Measurements from ENCODE around the gene GPR31. TPM values are rescaled to one million over a fixed set of nuclear protein-coding genes. Genes with fewer than 3 reads are reported as not detected.
"Not testable (repeated sequence)": the region's sequence is repeated elsewhere in the genome, so short reads cannot be mapped to it uniquely, and the experiment has no call there.

Gene GPR31
- polyA plus RNA-seq, 1 donor: not detected

DNA sequence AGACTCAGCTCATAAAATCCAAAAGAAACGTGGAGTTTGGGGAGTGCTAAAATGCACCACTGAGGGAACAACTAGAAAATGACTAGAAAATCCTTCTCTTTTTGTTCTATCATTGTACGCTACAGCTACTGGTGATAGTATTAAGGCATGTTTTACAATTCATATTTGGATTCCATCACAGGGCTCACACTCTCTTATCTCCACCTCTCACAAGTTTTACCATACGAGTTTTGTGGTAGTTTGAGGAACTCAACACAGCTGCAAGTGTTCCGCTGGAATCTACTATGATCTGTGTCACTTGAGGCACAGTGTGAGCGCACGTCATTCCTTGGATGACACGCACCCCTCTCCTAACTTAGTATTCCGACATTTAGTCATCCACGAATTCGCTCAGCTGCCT is 9.9 kb upstream of the GPR31 start:
- not testable (repeated sequence) for DNase-seq

DNA sequence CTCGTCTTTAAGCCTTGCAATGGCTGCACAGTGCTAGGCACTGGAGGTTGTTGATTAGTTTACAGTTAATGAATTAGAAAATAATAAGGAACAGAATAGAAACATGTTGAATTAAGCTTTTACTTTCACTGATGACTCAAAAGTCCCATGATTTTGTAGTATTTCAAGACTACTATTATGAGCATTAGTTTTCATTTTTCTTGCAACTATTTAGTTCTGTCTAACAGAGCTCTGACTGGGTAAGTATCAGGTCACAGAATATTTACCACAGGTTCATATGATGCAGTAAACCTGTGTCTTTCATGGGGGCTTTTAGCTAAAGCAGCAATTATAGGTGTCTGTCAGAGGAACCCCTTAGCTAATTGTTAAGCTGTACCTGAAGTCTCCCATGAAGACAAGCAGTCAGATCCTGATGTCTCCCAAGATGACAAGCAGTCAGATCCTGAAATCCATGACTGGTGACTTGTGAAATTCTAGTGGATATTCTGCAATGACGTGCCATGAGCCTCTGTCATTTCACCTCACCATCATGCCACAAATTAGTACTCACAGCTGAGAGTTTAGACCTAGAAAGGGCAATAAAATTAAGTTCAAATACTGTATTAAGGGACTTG is 8.2 kb upstream of the GPR31 start:
- DNase-seq: no peak

DNA sequence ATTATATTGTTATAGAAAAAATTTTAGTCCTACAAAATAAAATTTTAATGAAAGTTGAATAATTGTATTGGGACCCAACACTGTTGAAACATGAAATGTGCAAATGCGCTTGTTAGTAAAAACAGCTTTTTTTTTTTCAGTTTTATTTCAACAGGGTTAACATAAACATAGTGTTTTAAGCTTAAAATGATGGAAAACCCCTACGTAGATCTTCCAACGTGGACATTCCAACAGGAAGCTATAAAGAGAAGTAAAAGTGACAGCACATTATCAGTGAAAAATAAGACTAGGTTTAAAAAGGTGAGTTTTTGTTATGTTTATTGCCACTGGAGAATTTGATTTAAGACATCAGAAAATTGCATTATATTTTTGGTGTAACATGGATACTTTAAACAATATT is 6.5 kb upstream of the GPR31 start:
- no peak for DNase-seq

DNA sequence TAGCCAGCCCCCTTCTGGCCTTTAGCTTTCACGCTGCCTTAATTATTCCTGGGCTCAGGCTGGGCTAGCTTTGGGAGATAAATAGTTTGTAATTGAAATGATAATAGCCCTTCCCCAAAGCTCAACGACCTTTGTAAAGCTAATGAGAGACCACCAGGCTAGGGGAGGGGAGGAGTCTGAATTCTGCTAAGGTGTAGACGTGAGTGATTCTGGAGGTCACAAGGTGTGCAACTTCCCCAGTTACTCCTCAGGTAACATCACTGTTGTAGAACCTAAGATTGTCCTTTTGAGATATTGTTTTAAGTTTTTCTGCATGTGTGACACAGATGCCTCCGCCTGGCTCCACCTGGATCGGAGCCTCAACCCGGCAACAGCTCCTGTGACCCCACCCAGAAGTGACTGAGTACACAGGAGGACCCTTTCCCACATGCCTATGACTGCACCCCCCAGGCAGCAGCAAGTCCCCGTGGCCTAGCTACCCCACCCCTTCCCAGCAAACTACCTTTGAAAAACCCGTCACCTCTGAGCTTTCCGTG is 5.8 kb upstream of the GPR31 start:
- no peak for DNase-seq

DNA sequence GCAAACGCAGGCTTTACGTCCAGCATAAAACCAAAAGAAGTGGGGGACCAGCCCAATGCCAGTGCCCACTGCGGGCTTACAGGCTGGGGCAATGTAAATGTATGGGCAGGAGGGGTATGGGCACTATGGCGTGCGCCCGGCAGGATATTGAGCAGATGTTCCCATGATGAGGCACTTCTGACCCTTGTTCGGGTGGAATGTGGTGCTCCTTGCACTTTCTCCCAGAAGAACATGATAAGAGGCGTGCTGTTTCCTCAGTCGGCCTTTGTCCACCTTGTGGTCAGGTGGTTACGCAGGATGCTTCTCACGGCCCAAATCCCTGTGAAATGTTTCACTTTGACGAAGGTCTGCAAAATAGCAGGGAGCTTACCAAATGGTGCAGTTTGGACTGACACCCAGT is 4.8 kb upstream of the GPR31 start:
- DNase-seq: no peak

DNA sequence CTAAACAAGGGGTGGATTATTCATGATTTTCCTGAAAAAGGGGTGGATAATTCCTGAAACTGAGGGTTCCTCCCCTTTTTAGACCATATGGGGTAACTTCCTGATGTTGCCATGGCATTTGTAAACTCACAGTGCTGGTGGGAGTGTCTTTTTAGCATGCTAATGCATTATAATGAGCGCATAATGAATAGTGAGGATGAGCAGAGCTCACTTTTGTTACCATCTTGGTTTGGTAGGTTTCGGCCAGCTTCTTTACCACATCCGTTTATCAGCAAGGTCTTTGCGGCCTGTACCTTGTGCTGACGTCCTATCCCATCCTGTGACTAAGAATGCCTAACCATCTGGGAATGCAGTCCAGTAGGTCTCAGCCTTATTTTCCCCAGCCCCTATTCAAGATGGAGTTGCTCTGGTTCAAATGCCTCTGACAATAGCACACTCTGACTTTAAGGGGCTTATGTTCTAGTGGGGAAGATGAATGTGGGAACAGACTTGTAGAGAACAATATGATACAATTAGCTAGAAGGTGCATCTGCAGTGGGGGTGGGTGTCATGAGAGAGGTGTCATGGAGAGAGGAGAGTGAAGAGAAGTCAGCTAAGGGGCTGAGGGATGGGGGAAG is 4.2 kb upstream of the GPR31 start:
- DNase-seq: no peak

DNA sequence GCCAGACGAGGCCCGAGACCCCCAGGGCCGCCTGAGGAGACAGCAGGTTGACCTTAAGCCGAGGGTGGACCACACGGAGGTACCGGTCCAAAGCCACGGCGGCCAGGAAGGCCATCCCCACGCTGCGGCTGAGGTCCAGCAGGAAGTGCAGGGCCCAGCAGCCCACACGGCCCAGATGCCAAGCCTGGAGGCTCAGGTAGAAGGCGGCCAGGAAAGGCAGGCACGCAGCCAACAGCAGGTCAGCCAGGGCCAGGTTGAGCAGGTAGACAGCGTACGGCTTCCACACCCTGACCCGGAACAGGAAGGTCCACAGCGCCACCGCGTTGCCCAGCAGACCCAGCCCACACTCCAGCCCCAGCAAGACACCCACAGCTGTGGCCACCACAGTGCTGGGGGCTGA is 366 bp downstream of the GPR31 start:
- no peak for DNase-seq

DNA sequence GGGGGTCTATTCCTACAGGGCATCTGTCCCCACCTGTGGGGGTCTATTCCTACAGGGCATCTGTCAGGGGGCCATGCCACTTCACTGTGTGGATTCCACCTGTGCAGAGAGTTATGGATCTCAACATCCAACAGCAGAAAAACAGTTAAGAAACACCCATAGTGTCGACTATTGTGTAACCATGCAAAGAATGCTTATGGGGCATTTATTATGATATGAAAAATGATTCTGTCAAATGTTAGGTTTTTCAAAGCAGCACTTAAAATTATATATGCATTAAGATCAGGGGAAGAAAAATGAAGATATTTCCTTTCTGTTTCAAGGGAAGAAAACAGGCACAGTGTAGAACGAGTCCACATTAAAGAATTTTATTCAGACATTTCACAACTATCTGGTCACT is 2.9 kb downstream of the GPR31 start:
- no peak for DNase-seq

DNA sequence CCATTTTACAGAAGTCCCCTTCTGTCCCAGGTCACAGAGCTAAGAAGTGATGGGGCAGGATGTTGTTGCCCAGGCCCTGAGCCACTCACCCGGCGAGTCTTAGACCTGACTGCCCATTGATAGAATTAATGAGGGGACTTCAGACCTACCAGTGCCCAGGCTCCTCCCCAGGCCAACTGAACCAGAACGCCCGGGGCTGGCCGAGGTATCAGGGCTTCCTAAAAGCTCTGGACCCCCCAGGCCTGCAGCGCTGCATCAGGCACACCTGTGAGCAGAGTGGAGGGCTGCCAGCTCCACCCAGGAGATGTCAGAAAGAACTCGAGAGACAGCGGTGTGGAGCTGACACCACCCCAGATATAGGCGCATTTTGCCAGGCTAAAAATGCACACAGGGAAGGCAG is 3.5 kb downstream of the GPR31 start:
- DNase-seq: no peak

DNA sequence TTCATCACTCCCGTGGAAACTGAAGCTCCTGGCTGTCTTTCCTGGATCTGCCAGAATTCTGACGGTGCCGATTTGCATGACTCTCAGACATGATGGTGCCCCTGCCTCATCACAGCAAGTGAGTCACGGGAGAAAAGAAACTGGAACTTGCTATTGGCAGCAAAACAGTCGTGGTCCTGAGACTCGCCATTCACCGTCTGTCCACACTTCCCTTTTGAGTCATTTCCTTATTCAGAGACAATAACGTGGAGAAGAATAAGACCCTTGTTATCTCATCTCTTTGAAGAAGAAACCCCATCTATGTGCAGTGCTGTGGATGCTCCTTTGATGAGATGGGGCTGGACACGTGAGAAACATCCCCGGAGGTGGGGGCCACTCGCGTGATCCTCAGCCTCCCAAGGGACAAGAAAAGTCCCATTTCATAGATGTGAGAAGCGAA is 4.2 kb downstream of the GPR31 start:
- DNase-seq: no peak

DNA sequence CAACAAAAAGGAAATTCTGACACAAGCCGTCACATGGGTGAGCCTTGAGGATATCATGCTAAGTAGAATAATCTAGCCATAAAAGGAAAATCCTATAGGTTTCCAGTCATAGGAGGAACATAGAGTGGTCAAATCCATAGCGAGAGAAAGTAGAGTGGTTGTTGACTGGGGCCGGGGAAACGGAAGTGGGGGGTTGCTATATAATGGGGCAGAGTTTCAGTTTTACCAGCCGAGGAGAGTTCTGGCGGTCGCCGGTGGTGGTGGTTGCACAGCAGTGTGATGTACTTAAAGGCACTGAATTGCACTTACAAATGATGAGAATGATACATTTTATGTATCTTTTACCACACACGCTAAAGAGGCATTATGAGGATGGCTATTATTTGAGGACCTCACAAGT is 4.9 kb downstream of the GPR31 start:
- no peak for DNase-seq

DNA sequence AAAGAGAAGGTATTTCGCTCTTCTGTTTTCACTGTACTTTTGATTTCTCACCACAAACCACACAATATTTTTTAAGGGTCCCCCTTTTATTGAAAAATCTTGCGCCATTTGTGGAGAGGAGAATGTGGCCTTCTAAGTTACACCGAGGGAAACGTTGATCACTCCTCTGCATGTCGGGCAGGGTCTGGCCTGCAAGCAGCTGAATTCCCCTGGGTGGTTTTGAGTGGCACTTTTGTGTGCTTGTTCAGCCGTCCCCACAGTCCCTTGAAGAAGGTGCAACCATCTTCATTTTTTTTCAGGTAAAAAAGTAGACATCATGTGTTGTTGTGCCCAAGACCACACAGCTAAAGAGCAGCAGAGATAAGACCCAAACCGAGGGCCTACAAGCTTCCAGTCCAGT is 6.1 kb downstream of the GPR31 start:
- no peak for DNase-seq

DNA sequence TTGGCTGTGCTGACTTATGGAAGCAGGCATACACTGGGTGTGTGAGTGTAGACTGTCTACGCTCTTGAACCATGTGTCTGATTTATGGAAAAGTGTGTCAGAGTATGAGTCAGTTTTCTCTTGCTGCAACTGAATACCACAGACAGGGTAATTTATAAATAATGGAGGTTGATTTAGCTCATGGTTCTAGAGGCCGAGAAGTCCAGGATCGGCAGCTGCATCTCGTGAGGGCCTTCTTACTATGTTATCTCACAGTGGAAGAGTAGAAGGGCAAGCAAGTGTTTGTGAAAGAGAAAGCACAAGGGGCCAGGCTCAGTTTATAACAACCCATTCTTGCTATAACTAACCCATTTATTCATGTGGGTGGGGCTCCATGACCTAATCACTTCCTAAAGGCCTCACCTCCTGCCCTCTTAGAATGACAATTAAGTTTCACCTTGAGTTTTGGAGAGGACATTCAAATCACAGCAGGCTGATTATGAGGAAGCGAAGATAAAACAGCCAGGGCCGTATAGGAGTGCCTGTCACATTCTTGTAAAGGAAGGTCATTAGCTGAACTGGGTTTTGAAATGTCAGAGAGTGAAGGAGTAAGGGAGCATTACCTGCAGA is 6.7 kb downstream of the GPR31 start:
- DNase-seq: no peak

DNA sequence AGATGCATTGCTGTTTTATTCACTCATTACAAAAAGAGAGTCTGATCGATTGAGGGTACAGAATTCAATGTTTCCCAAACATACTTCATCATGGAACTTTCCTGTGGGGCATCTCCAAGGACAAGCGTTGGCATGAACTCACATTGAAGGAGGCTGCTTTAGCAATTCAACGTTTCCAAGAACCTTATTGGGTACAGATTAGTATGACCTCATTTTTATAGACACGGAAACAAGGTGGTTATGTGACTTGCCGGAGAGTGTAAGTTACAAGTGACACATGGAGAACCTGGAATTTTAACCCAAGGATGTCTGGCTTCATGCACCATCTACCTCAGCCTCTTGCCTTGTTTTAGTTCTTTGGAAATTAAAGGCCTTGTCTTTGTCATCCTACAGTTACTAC is 8.8 kb downstream of the GPR31 start:
- no peak for DNase-seq

DNA sequence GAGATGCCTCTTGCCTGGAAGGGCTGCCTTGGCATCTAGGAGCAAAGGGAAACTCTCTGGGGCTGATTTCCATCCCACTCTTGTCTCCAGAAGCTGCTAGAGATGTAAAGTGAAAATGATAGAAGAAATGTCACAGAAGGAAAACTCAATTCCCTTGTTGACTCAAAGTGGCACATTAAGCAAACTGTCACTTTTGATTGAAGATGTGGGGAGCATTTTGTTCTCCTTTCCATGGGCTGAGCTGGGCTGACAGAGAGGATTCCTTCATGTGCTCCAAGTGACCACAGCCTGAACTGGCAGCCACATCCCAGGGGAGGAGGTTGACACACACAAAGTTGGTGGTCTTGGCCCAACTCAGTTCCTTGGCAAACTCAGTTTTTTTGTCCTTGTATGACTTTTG is 9.8 kb downstream of the GPR31 start:
- no peak for DNase-seq

DNA sequence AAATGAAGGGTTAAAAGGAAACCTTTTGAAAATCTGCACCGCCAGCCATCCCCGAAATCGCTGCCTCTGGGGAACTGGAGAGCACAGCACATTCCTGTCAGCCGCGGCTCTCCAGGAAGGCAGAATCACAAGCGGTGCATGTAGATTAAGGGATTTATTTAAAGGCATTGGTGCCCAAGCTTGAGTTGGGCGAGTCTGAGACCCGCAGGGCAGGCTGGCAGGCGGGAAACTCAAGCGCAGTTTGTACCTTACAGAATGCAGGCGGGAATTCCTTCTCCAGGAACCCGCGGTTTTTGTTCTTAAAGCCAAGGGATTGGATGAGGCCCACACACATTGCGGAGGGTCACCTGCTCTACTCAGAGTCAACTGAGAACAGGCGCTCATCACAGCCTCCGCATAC is 10.8 kb downstream of the GPR31 start:
- no peak for DNase-seq

DNA sequence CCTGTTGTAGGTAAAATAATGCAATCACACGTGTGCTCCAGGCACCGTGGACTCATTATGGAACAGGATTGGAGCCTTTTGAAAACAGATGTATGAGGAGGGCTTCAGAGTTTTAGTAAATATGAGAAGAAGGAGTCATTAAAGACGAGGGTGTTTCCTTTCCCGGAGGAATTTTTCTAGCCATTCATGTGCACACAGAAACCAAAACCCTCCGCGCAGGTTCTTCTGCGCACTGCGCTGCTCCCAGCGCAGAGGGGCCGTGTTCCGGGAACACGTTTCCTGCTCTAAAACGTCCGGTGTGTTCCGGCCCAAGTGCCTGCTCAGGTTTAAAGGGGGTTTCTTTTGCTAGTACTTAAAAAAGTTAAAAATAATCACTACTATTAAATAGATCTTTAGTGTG is 11.6 kb downstream of the GPR31 start:
- no peak for DNase-seq

DNA sequence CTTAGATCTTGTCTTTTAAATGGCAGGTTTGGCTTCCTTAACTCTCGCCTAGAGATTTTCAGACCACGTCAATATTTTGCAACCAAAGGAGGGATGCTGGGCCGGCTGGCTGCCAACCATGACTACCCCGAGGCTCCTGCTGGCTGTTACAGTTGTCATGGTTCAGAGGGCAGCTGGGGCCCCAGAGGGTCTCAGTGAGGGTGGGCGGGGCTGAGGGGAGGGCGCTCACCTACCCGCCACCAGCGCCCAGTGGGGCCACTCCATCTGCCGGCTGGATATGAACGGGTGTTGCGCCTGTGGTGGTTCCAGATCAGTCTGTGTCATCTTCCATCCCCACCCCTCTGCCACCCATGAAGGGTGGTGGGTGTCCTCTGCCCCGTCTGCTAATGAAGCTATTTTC is 12.3 kb downstream of the GPR31 start:
- no peak for DNase-seq

DNA sequence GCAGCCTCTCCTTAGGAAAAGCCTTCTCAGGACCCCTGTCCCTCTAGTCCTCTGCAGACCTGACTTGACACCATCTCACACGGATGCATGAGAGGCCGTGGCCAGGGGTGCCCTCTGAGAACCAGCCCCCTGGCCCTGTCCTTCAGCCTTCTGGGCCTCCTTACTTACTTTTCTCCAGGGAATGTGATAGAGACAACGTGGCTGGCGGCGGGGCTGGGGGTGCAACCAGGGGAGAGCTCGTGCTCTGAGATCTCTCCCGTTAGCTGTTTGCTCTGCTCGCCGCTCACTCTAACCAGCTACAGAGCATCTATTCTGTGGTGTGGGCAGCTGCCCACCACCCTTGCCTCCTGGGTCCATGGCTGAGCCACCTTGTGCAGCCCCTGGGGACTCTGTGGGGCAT is 14.7 kb downstream of the GPR31 start:
- no peak for DNase-seq

DNA sequence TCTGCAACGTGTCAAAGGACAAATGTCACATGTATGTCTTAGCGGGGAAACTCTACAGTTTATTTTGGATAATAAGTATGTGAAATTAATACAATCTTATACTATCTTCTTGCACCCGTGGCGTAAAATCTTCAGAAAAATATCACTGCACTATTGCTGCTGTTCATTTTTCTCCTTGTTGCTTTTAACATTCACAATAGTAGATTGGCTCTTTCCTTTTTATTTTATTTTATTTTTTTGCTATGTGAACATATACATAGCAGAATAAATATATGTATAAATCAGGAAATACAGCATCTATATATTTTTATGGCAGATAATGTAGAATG is 15.4 kb downstream of the GPR31 start:
- no peak for DNase-seq

DNA sequence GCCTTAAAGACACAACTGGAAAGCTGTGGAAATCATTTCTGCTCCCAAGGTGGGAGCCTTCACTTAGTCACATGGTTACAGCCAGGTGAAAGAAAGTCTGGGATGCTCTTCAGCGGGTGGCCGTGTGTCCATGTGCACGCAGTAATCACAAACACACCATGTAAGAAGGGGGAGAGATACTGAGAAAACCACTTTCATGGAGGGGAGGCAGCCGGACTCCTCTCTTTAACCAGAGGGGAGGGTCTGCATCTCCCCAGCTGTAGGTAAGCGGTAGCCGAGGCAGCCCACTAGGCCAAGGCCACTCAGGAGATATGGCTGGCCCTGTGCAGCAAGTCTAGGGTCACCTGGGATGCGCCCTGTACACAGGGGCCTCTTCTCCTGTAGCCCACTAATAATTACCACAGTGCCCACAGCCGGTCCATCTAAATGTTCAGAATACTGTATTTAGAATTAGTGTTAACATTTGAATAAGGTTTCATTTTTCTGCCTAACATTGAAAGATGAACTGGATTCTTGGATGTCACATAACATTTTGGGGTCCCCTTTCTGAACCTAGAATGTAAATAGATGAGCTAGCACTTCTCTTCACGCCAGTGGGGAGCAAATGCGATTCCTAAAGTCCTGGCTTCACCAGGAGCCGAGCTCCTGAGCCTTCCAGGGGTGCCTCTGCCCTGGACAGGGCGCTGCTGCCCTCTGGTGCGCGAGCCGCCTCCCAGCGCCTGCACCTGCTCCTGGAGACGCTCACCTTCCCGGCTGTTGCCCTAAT is 15.9 kb downstream of the GPR31 start:
- no peak for DNase-seq

DNA sequence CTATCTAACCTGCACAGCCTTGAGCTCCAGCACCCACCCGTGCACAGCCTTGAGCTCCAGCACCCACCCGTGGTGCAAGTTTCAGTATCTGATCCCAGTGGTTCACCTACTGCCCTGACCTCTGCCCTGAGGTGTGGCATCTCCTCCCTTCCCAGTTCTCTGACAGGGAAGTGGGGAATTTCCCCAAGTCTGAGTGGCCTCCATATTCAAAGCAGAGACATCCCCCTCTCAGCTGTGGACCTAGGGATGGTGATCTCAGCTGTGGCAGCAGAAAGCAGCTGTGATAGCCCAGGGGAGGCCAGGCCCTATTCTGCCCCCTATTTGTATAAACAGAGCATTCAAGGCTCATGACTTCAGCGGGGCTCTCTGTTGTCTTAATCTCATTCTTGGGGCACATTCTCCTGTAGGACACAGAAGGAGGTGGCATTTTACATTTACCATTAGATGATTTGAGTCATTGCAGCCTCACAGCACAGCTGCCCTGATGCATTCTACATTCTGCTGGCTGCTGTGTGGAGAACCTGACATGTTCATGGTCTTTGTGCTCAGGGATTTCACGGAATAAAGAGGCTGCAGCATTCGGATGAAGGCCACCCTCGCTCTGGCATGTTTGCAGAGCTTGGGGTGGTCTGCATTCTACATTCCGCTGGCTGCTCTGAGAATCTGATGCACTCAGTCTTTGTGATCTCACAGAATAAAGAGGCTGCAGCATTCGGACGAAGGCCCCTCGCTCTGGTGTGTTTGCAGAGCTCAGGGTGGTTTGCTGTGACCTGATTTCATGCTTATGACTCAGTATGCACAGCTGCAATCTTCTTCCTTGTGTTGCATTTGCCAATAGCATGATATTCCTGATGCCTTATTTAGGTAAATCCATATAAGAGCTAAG is 16.9 kb downstream of the GPR31 start:
- no peak for DNase-seq
